Stimulated activated CD4-positive, alpha-beta T cell treated with anti-CD3 and anti-CD28 coated beads, Interleukin-1b, Interleukin-23, amount 100 ng/mL, for 24 hours (primary cell): ENCODE data around the gene GTF3A.
"Not testable (repeated sequence)": the region's sequence is repeated elsewhere in the genome, so short reads cannot be mapped to it uniquely, and the experiment has no call there.

Experiments used
- DNase-seq, 4 experiments: peaks; one replicate each; pipeline ENCODE4 v3.0.0-alpha.2; 2020; ENCODE audit warnings: low read depth in 4 of 4, low spot score in 1 of 4

The GTF3A gene

DNA sequence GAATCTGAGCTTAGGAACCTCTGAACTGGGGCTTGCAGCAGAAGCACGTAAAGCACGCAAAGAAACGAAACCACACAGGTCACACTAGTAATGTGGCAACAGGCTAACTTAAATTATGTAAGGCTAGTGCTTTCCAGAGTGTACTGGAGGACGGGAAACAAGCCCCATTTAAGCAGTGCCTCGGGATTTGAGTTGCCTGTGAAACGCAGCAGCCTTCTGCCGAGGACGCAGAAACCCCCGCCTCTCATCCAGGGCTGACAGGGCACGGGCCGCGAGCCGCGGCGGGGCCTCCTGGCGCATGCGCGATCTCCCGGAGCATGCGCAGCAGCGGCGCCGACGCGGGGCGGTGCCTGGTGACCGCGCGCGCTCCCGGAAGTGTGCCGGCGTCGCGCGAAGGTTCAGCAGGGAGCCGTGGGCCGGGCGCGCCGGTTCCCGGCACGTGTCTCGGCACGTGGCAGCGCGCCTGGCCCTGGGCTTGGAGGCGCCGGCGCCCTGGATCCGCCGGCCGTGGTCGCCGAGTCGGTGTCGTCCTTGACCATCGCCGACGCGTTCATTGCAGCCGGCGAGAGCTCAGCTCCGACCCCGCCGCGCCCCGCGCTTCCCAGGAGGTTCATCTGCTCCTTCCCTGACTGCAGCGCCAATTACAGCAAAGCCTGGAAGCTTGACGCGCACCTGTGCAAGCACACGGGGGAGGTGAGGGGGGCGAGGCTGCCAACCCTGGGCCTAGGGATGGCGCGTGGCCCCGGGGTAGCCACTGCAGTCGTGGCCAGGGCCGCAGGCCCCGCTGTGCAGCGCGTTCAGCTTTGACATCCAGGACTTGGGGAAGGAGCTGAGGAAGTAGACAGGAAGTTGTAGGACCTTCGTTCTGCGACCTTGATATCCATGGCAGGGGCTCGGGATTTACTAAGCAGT lies at the start of gene GTF3A:
Gene GTF3A (plus strand): TSS at position 374 of the 912 bp plus-strand sequence.
- peak; percentile 64 to 80 (median 77) for DNase-seq

DNA sequence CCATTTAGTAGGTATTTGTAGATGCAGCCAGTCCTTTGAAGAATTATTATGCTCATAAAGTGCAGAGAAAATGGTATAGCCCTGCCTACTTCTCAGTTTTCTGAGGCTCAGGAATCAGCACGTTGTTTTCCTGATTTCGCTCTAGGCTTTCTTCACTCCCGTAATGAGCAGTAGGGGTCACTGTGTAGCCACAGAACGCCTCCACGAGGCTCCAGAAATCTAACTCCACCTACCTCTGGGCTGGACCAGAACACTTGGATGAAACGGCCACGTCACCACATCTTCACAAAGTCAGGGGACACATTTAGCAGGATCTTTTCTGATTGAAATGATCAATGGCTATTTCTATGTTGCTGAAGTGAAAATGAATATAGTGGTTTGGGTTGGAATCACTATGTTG lies 49.8 kb upstream of the GTF3A start:
- peak in 2 of 4 experiments; percentile 22 to 41 for DNase-seq

DNA sequence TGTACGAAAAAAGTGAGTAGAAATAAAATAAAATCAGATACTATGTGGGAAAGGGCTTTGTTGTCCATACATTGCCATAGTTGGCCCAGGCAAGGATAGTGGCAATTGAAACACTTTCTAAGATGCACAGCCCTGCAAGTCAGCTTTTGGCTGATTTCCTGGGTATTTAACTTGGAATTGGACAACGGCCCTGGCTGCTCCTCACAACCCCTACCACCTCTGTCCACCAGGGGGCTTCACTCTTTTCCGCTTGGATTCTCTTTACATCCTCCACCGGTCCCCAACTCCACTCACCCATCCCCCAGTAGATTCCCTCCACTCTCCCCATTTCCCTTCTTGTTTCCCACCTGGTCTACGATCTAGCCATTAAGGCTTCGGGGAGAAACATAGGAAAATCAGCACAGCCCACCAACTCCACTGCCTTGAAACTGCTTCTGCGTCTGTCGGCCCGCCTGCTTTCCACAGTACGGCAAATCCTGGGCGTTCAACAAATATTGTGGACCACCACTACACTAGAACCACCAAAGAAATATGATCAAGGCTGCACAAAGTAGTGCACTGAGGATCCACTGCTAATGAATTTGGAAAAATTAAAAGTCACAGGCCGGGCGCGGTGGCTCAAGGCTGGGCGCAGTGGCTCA lies 48.6 kb upstream of the GTF3A start:
- peak; percentile 25 to 52 (median 41) for DNase-seq

- DNase-seq: no peak
Observed at GRCh38 chr13:27379126-27379525, 45.3 kb upstream of the GTF3A start.

- peak in 3 of 4 experiments; percentile 16 to 33 (median 22) for DNase-seq
Observed at GRCh38 chr13:27379694-27380641, 44.5 kb upstream of the GTF3A start.

DNA sequence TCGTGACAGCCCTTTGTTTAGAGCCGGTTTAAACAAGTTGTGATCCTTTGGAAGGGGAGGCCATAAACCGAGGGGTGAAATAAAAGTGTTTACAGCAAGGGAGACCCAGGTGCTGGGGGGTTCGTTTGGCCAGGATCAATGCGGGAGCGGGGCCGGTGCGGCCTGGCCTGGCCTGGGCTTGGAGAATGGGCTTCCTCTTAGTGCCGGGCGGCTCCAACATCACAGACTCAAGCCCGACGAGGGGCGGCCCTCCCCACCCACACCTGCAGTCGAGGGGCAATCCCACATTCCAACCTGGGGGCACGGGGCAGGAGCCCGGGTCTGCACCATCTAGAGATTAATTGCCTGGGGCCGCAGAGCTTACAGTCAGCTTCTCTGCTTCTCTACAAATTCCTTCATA lies 42.8 kb upstream of the GTF3A start:
- DNase-seq: no peak

DNA sequence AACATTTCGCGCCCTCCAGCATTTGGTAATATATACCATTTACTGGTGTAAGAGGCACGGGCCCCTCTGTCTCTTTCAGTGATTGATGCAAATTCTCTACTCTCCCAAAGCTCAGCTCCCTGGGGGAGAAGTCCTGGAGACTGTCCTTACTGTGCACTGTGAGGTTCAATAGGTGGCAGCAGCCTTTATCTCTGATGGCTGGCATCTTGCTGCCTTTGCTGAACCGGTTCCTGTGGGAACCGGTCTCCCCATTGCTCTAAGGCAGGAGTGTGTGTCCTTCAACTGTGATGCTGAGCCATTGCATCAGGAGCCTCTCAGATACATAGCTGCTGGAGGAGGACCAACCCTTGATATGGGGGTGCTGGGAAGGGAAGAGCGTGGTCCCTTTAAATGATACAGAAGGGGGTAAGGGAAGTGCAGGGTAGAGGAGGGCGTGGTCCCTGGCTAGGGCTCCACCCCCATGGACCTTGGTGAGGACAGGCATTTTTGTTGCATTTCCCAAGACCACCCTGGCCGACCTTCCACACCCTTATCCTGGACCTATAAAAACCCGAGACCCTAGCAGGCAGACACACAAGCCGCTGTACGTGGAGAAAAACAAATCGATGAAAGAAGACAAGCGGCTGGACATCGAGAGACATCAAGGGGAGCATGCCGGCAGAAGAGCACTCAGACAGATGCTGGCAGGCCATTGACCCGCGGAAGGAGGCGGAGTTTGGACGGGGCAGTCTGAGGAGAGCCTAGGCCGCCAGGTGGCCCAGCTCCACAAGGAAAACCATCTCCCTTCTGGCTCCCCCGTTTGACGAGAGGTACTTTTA lies 41.1 kb upstream of the GTF3A start:
- DNase-seq: no peak

GRCh38 chr13:27384285-27384684 lies 40.1 kb upstream of the GTF3A start:
- DNase-seq: no peak

GRCh38 chr13:27388241-27388640 lies 36.2 kb upstream of the GTF3A start:
- DNase-seq: no peak

GRCh38 chr13:27389891-27390290 lies 34.5 kb upstream of the GTF3A start:
- no peak for DNase-seq

- no peak for DNase-seq
Observed at GRCh38 chr13:27391471-27391870, 32.9 kb upstream of the GTF3A start.

DNA sequence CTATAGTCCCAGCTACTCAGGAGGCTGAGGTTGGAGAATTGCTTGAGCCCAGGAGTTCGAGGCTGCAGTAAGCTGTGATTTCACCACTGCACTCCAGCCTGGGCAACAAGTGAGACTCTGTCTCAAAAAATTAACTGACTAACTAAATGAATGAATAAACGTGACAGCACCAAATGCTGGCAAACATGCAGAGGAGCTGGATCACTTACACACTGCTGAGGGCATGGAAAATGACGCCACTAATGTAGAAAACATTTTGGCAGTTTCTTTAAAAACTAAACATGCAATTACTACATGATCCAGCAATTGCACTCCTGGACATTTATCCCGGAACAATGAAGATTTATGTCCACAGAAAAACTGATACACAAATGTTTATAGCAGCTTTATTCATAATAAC lies 31.3 kb upstream of the GTF3A start:
- DNase-seq: no peak

- no peak for DNase-seq
Observed at GRCh38 chr13:27395007-27395510, 29.4 kb upstream of the GTF3A start.

- DNase-seq: no peak
Observed at GRCh38 chr13:27396252-27396846, 28.1 kb upstream of the GTF3A start.

- no peak for DNase-seq
Observed at GRCh38 chr13:27398360-27398759, 26.1 kb upstream of the GTF3A start.

- not testable (repeated sequence) for DNase-seq
Observed at GRCh38 chr13:27400405-27400804, 24.0 kb upstream of the GTF3A start.

DNA sequence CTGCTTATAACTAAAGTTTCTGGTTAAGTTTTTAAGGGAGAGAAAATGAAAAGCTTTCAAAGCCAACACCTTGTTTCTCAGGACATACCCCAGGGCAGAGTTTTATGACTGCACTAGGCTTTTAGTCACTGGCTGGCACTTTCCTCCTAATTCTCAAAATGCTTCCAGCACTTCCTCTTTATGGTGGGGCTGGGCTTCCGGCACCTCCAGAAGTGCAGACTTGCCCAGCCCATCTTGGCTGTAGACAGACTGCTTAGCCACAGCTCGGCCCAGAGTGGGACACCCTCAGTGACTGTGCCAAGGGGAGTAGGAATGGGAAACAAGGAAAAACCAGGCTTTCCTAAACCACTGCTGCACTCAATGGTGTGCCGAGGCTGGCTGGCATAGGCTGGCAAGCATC lies 23.2 kb upstream of the GTF3A start:
- no peak for DNase-seq

GRCh38 chr13:27403203-27403678 lies 21.2 kb upstream of the GTF3A start:
- no peak for DNase-seq

DNA sequence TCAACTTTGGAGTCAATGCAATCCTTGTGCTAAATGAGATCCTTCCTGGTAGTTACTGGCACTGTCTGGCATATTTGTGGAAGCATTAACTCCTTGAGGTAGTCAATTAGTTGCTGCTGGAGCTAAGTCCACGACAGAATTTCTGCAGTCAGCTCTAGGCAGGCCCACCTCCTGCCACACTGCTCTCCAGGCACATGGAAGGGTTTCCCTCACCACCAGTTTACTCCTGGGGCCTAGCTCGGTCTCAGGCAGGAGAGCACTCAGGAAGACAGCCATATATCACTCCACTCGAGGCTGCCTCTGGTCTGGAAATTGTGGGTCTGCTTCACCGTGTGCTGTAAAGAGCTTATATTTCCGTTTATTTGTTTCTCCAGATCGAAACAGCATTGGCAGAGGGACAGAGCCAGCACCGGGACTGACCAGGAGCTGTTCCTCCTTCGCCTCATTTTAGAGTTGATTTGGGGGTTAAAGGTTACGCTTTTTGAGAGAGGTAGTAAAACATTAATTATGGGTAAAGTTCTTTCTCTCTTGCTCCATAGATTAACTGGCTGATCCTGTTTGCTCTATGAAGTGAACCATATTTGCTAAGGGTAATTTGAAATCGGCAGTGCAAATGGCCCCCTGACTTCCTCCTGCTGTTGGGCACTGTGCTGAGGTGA lies 20.6 kb upstream of the GTF3A start:
- no peak for DNase-seq
